Stomach smooth muscle (tissue), 2 donors: ENCODE data around the gene ATOH8.

Source experiments
- H3K27ac ChIP-seq: one replicate; pipeline ENCODE4 v1.7.0; 2013; ENCODE audit warnings: mild to moderate bottlenecking, low read length, inconsistent platforms
- H3K27me3 ChIP-seq, 2 donors: one replicate each; pipeline ENCODE4 v1.7.0; 2013; ENCODE audit warnings: low read length in 2 of 2; ENCODE audit not compliant: insufficient read depth in 2 of 2, control insufficient read depth in 1 of 2
- H3K36me3 ChIP-seq, 2 donors: one replicate each; pipeline ENCODE4 v1.7.0; 2013; ENCODE audit warnings: low read length in 2 of 2; ENCODE audit not compliant: control insufficient read depth in 2 of 2, insufficient read depth in 2 of 2
- H3K4me1 ChIP-seq: one replicate; pipeline ENCODE4 v1.7.0; 2013; ENCODE audit warnings: low read length; ENCODE audit not compliant: control insufficient read depth, insufficient read depth
- H3K4me3 ChIP-seq, 2 donors: one replicate each; pipeline ENCODE4 v1.7.0; 2013; ENCODE audit warnings: low read length in 2 of 2
- H3K9ac ChIP-seq, 2 donors: one replicate each; pipeline ENCODE4 v1.7.0; 2013; ENCODE audit warnings: low read length in 2 of 2, mild to moderate bottlenecking in 1 of 2
- H3K9me3 ChIP-seq, 2 donors: one replicate each; pipeline ENCODE4 v1.7.0; 2013; ENCODE audit warnings: low read length in 2 of 2; ENCODE audit not compliant: control insufficient read depth in 2 of 2
- donor health status: healthy.
- donor health status: Pancreatic carcinoma.

ATOH8 gene

DNA sequence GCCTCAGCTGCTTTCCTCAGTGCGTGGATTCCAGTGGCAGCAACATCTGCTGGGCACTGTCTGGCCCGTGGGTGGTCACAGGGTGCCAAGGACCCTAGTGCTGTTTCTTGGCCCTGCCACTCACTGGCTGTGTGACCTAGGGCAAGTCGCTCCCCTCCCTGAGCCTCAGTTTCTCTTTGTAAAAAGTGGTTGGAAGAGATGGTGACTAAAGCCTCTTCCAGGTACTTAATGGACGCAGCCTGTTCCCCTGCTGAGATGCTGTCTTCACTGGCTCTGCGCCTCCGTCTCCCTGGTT lies 42.2 kb downstream of the ATOH8 start:
- Histone ChIP-seq H3K4me3 (peak overlapping the region in 1 of 2 donors; percentile 35), H3K4me1 (peaks cover 53% of the 10 kb centered on the region), H3K9ac (peak overlapping the region in 1 of 2 donors; percentile 29), H3K36me3 (no peaks in the 10 kb centered on the region), H3K9me3 (peaks cover 2% of the 10 kb centered on the region in 2 donors), H3K27ac (peak overlapping the region; percentile 37), H3K27me3 (no peaks in the 10 kb centered on the region)

DNA sequence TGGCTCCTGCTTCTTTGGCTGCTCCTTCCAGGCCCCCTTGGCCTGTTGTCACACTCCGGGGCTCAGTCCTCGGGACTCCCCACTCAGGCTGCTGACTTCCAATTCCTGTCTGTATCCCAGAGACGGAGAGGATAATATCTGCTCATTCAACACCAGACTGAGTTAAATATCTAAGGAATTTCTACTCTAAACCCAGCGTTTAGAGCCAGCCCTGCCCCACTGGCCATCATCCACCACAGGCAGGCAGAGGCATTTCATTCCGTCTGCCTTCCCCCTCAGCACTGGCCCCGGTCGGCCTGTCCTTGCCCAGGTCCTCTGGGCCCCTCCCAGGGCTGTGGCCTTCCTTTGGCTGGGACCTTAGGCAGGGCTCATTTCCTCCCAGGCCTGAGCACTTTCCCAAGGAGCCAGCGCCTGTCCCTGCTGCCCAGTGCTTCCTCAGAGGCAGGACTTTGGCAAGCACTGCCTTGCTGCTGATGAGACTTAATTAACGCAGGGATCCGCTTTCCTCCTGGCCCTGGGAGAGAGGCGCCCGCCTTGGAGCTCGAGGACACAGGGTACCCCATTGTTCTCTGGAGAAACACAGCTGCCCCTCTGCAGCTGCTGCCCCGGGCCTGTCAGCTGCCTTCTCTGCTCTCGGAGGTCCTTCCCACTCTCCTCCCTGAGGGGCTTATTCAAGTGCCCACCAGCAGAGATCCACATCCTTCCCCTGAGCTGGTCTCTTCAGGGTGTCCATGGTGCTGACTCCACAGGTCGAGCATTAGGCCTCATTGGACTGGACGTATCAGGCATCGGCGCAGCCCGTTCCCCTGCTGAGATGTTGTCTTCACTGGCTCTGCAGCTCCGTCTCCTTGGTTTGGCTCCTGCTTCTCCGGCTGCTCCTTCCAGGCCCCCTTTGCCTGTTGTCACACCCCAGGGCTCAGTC lies 42.8 kb downstream of the ATOH8 start:
- peak overlapping the region in 1 of 2 donors; percentile 35 for H3K4me3 ChIP-seq
- H3K27ac ChIP-seq: peak overlapping the region; percentile 37
- peaks cover 53% of the 10 kb centered on the region for H3K4me1 ChIP-seq
- H3K9me3 ChIP-seq: peaks cover 4 to 6% of the 10 kb centered on the region in 2 donors
- peak overlapping the region in 1 of 2 donors; percentile 21 for H3K9ac ChIP-seq
- no peaks in the 10 kb centered on the region for H3K36me3 ChIP-seq
- H3K27me3 ChIP-seq: no peaks in the 10 kb centered on the region

DNA sequence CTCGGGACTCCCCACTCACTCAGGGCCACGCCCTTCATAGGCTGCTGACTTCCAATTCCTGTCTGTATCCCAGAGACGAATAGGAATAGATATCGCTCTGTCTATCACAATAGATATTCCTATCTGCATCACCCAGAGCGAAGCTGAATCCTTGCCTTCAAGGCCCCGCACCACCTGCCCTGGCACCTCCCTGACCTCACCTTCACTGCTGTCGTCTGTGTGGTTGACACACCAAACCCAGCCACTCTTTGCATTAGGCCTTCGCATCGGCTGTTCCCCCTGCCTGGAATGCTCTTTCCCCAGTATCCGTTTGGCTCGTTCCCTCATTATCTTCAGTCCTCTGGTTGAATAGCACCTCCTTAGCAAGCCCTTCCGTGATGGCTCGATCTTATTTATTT lies 43.5 kb downstream of the ATOH8 start:
- H3K9me3 ChIP-seq: peaks cover 4 to 6% of the 10 kb centered on the region in 2 donors
- H3K27me3 ChIP-seq: no peaks in the 10 kb centered on the region
- H3K4me3 ChIP-seq: no peak overlapping the region
- H3K36me3 ChIP-seq: no peaks in the 10 kb centered on the region
- no peak overlapping the region for H3K9ac ChIP-seq
- no peak overlapping the region for H3K27ac ChIP-seq
- H3K4me1 ChIP-seq: peaks cover 48% of the 10 kb centered on the region

DNA sequence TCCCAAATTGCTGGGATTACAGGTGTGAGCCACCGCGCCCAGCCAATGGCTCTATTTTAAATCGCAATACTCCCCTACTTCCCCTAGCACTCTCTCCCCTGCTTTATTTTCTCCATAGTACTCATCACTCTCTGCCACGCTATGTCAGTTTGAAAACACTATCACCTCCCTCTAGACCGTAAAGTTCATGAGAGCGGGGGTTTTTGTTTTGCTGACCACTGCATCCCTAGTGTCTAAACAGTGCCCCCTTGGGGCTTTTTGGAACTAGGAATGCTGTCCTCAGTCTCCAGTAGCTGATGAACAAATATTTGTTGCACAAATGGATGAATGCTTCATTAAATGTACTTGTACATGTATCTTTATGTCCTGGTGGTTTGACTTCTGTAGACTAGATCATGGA lies 44.1 kb downstream of the ATOH8 start:
- Histone ChIP-seq H3K4me1 (peaks cover 42% of the 10 kb centered on the region), H3K9me3 (peaks cover 4 to 6% of the 10 kb centered on the region in 2 donors), H3K27ac (no peak overlapping the region), H3K27me3 (no peaks in the 10 kb centered on the region), H3K9ac (no peak overlapping the region), H3K36me3 (no peaks in the 10 kb centered on the region), H3K4me3 (no peak overlapping the region)

DNA sequence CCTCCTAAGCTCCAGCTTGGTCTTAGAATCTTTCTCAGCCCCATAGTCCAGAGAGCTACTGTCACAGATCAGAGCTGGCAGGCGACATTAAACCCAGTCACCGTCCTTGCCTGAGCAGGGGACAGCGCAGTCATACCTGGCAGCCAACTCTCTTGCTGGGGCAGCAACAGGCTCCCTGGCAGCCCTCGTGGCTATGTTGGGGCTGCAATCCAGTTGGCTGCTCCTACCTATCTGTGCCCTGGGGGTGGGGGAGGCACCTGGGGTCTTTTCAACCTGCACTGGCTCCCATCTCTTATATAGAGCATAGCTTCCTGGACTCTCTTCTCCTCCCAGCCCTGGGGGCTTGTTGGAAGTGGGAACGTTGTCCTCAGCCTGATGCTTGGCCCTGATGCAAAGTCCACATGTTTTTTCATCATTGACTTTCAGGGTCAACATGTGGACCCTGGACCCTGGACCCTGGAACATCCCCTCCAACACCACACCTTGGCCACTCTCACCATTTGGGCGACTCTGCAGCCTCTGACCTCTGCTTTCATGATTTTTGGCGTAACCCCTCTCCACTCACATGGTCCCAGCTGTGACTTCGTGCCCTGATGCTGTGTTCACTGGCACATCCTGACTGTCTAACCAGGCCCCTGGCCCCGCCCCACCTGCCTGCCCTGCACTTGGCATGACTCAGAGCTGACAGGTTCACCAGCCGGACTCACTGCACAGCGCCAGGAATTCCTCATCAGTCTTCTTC lies 45.6 kb downstream of the ATOH8 start:
- H3K27ac ChIP-seq: no peak overlapping the region
- peaks cover 30% of the 10 kb centered on the region for H3K4me1 ChIP-seq
- no peak overlapping the region for H3K9ac ChIP-seq

DNA sequence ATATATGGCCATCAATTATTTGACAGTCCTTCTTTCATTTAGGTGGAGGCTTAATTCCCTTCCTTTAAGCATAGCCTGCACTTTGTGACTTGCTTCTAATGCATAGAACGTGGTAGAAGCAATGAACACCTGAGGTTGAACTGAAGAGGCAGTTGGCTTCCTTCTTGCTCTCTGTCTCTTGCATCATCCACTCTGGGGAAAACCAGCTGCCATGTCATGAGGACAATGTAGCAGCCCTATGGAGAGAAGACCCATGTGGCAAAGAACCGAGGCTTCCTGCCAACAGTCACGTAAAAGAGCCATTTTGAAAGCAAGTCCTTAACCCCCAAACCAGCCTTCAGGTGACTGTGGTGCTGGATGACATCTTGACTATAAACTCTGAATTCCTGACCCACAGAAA lies 46.8 kb downstream of the ATOH8 start:
- no peaks in the 10 kb centered on the region for H3K27me3 ChIP-seq
- H3K9ac ChIP-seq: no peak overlapping the region
- no peaks in the 10 kb centered on the region for H3K36me3 ChIP-seq
- H3K27ac ChIP-seq: no peak overlapping the region
- H3K9me3 ChIP-seq: peaks cover 4 to 6% of the 10 kb centered on the region in 2 donors
- H3K4me3 ChIP-seq: no peak overlapping the region
- peaks cover 19% of the 10 kb centered on the region for H3K4me1 ChIP-seq

More for the DNA sequence above, 45.6 kb downstream of the ATOH8 start:
- Histone ChIP-seq H3K9me3 (peaks cover 4 to 6% of the 10 kb centered on the region in 2 donors), H3K4me3 (no peak overlapping the region), H3K36me3 (no peaks in the 10 kb centered on the region), H3K27me3 (no peaks in the 10 kb centered on the region)

DNA sequence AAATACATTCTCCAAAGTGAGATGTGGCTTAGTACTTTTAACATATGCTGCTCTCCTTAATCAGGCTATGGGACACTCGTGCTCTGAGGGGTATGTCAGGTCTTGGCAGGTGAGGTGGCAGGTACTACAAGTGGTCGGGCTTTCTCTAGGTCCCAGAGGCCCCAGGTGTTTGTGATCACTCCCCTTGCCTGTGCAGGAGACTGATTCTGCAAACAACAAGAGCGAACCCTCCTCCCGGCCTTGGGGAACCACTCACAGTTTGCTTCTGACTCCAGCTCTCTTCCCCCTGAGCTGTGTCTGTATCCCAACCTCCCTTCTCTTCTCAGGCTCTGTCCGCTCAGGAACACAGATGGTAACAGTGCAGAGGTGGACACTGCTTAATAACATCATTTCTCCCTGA lies 48.1 kb downstream of the ATOH8 start:
- peaks cover 6% of the 10 kb centered on the region for H3K4me1 ChIP-seq
- H3K9ac ChIP-seq: no peak overlapping the region
- peaks cover 4 to 6% of the 10 kb centered on the region in 2 donors for H3K9me3 ChIP-seq
- H3K27me3 ChIP-seq: no peaks in the 10 kb centered on the region
- no peak overlapping the region for H3K4me3 ChIP-seq
- no peak overlapping the region for H3K27ac ChIP-seq
- H3K36me3 ChIP-seq: no peaks in the 10 kb centered on the region

DNA sequence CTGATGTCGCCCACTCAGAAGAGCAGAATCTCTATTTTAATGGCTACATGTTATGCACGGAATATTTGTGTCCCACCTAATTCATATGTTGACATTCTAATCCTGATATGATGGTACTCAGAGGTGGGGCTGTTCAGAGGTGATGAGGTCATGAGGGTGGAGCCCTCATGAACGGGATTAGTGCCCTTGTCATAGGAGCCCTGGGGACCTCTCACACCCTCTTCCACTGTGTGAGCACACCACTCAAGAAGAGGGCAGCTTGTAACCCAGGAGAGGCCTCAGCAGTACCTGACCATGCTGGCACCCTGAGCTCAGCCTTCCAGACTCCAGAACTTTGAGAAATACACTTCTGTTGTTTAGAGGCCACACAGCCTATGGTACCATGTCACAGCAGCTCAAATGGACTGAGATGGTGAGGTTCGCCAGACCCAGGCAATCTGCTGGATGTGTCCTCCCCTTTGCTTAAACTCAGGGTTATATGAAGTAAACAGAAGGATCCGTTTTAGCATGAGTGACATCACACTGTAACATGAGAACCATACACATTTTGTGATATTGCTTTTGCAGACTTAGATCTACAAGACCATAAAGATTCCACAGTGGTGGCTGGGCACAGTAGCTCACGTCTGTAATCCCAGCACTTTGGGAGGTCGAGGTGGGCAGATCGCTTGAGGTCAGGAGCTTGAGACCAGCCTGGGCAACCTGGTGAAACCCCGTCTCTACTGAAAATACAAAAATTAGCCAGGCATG lies 48.7 kb downstream of the ATOH8 start:
- Histone ChIP-seq H3K4me1 (no peaks in the 10 kb centered on the region), H3K27ac (no peak overlapping the region), H3K27me3 (no peaks in the 10 kb centered on the region)

DNA sequence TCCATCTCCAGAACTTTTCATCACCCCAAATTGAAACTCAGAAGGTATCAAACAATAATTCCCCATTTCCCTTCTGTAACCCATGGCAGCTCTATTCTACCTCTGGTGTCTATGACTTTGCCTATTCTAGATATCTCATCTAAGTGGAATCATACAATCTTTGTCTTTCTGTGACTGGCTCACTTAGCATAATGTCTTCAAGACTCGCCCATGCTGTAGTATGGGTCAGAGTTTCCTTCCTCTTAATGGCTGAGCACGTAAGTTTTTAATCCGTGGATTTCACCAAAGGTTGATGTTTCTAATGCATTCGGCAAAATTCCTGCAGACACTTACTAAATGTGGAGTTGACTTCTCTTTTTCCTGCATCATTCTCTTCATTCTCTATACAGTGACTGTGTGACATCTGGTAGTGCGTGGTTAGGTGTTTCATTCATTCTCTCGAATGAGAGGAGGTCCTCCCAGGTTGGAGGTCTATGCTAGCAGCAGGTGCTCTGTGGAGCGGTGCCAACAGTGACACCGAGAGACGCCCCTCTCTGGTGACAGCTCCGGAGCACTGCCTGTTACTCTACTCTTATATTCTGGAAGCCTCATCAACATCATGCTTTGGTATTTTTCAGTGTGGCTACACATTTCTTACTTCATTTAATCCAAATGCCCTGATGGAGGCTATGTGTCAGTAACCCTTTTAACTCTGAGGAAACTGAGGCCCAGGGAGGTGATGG lies 50.1 kb downstream of the ATOH8 start:
- no peak overlapping the region for H3K27ac ChIP-seq
- H3K9ac ChIP-seq: no peak overlapping the region
- no peaks in the 10 kb centered on the region for H3K36me3 ChIP-seq
- H3K4me3 ChIP-seq: no peak overlapping the region
- no peaks in the 10 kb centered on the region for H3K4me1 ChIP-seq
- H3K27me3 ChIP-seq: no peaks in the 10 kb centered on the region
- H3K9me3 ChIP-seq: peaks cover 4 to 6% of the 10 kb centered on the region in 2 donors

More for the DNA sequence above, 48.7 kb downstream of the ATOH8 start:
- H3K9me3 ChIP-seq: peaks cover 4 to 6% of the 10 kb centered on the region in 2 donors
- H3K4me3 ChIP-seq: no peak overlapping the region
- no peaks in the 10 kb centered on the region for H3K36me3 ChIP-seq
- no peak overlapping the region for H3K9ac ChIP-seq

DNA sequence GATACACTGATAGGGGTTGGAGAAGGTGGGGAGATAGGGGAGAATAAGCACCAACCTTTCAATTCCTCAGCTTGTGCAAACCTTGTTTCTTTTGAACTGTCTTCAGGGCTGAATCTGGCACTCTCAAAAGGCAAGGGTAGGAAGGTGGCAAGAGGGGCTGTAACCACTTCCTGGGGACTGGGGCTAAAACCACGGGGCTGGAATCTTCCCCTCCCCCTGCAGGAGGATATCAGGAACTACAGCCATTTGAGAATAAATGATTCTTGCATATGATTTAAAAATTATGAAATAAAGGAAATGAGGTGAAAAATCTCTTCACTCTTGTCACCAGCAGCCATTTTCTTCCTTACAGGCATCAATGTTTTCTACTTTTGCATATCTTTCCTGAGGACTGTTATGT lies 50.8 kb downstream of the ATOH8 start:
- Histone ChIP-seq H3K27ac (no peak overlapping the region), H3K9me3 (peaks cover 4 to 6% of the 10 kb centered on the region in 2 donors), H3K4me3 (no peak overlapping the region), H3K27me3 (no peaks in the 10 kb centered on the region), H3K36me3 (no peaks in the 10 kb centered on the region), H3K4me1 (no peaks in the 10 kb centered on the region), H3K9ac (no peak overlapping the region)
